Stomach (tissue), 9 donors: ENCODE measurements around the gene IL22RA2. TPM values are rescaled to one million over a fixed set of nuclear protein-coding genes. Genes with fewer than 3 reads are reported as not detected.

Experiments
- DNase-seq, 2 donors: peaks; one replicate each; pipeline versions ENCODE4 v3.0.0 to v3.0.0-alpha.2; 2013 to 2019
- H3K27ac ChIP-seq, 5 donors: fragments of 200-600 bp in 4 of 5; sonication (generic) in 4 of 5; one replicate each; pipeline ENCODE4 v1.5.1; 2013 to 2019; ENCODE audit warnings: mild to moderate bottlenecking in 1 of 5, moderate library complexity in 1 of 5
- H3K27me3 ChIP-seq, 3 donors: fragments of 200-600 bp; sonication (generic); one replicate each; pipeline ENCODE4 v1.5.1; 2017 to 2019; ENCODE audit warnings: mixed run types in 1 of 3
- H3K36me3 ChIP-seq, 4 donors: fragments of 200-600 bp; sonication (generic); 1 replicate in 3 of 4; 2 replicates in 1 of 4; pipeline ENCODE4 v1.5.1; 2016 to 2019
- H3K4me1 ChIP-seq, 4 donors: fragments of 200-600 bp; sonication (generic); one replicate each; pipeline ENCODE4 v1.5.1; 2016 to 2019
- H3K4me3 ChIP-seq, 4 donors: fragments of 200-600 bp; sonication (generic) in 3 of 4; one replicate each; pipeline ENCODE4 v1.5.1; 2016 to 2019; ENCODE audit warnings: mild to moderate bottlenecking in 1 of 4
- H3K9me3 ChIP-seq, 4 donors: fragments of 200-600 bp; sonication (generic); one replicate each; pipeline ENCODE4 v1.5.1; 2016 to 2019
- EP300 ChIP-seq: sonication (generic); formaldehyde crosslinking; IDR thresholded peaks from one replicate; pipeline ENCODE4 v1.6.1; 2017; ENCODE audit warnings: antibody characterized with exemption
- POLR2A ChIP-seq, 4 donors: fragments of 450-650 bp; IDR thresholded peaks; one replicate each; pipeline ENCODE4 v1.6.1; 2016; ENCODE audit warnings: antibody characterized with exemption in 4 of 4, control low read depth in 2 of 4, mild to moderate bottlenecking in 1 of 4, moderate library complexity in 1 of 4
- POLR2AphosphoS5 ChIP-seq, 3 donors: sonication (generic); formaldehyde crosslinking; IDR thresholded peaks; one replicate each; pipeline ENCODE4 v1.6.1; 2016; ENCODE audit warnings: antibody characterized with exemption in 3 of 3
- WGBS, 5 donors: extraction: QIAGEN DNeasy Blood & Tissue Kit in 3 of 5; methylation state at CpG; one replicate each; pipeline versions ENCODE4 v1.1.5 to v1.1.7; 2013 to 2018; 5-methylcytosine and 5-hydroxymethylcytosine counted together
- intact Hi-C: fragments of 100-400 bp; cut with DNase I; formaldehyde crosslinking; loops from one replicate; pipeline ENCODE4 v1.15.1; 2023; ENCODE audit warnings: low total_unique reads
- polyA plus RNA-seq, 3 donors: library from polyadenylated mRNA; stranded (reverse); fragments of 200-250 nt; gene quantifications; one replicate each; pipeline ENCODE4 v1.2.3, GENCODE V29; 2013
- total RNA-seq, 5 donors: library from RNA; depleted of rRNA; stranded (reverse); fragments of >200 nt; gene quantifications; one replicate each; pipeline versions ENCODE4 v1.1.0 to v1.2.3, GENCODE V29; 2014 to 2016
- TF ChIP-seq, protein P1 (sequence below), 7 experiments: fragments of 450-650 bp in 4 of 7; fragments of 200-600 bp in 3 of 7; sonication (generic) in 3 of 7; IDR thresholded peaks; one replicate each; pipeline ENCODE4 v1.5.1; 2016 to 2019; ENCODE audit warnings: antibody characterized with exemption in 7 of 7, control low read depth in 2 of 7, mild to moderate bottlenecking in 1 of 7
- donor health status: healthy with polysubstance abuse.
- donor health status: Bipolar disorder and iron deficiency.
- donor health status: healthy.

The IL22RA2 gene
- total and polyA plus RNA-seq, 8 donors = 0.05 TPM; not detected in 7

DNA sequence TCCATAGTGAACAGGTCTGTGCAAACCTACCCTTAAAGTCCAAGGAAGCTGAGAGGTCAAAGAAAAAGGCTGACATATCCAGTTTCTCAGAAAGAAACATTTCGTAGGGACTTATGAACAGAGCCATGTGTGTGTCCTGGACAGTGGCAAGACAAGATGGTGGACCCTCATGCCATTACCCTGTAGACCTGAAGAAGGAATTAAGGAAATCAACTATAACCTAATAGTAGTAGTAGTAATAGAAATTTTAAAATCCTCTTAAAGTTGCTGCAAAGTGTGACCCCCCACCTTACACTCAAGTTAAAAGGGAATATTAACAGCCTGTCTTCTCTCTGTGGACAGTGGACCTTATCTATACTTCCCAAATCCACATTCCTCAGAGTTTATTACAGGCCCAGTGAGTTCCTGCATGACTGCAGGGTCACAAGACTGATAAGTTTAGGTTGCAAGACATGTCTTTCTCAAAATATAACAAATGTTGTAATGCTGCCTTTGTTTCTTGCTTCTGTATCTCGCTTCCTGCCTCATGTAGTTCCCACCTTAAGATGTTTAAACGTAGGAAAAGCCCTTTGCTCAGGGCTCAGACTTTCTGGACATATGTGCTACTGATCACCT, 10.6 kb downstream of the IL22RA2 start:
- no peak for DNase-seq
- H3K9me3 ChIP-seq = peaks cover 0 to 13% (median 0%) of the 10 kb centered on the region in 4 donors
- peaks cover 0 to 21% (median 0%) of the 10 kb centered on the region in 4 donors for H3K4me1 ChIP-seq
- H3K36me3 ChIP-seq = no peaks in the 10 kb centered on the region
- 78 to 86% (median 82%) methylated on average over 3 of the region's 3 CpGs for WGBS, 5 donors
- intact Hi-C loops = no loop called here
- H3K27me3 ChIP-seq = no peaks in the 10 kb centered on the region
- no peak overlapping the region for H3K27ac ChIP-seq
- TF ChIP-seq POLR2AphosphoS5 (IDR thresholded peaks at IDR 0.05) (no peak), EP300 (no peak), POLR2A (IDR thresholded peaks at IDR 0.05) (no peak)
- TF ChIP-seq, protein P1, sequence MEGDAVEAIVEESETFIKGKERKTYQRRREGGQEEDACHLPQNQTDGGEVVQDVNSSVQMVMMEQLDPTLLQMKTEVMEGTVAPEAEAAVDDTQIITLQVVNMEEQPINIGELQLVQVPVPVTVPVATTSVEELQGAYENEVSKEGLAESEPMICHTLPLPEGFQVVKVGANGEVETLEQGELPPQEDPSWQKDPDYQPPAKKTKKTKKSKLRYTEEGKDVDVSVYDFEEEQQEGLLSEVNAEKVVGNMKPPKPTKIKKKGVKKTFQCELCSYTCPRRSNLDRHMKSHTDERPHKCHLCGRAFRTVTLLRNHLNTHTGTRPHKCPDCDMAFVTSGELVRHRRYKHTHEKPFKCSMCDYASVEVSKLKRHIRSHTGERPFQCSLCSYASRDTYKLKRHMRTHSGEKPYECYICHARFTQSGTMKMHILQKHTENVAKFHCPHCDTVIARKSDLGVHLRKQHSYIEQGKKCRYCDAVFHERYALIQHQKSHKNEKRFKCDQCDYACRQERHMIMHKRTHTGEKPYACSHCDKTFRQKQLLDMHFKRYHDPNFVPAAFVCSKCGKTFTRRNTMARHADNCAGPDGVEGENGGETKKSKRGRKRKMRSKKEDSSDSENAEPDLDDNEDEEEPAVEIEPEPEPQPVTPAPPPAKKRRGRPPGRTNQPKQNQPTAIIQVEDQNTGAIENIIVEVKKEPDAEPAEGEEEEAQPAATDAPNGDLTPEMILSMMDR (IDR thresholded peaks at IDR 0.05) = no peak
- H3K4me3 ChIP-seq = no peak overlapping the region

DNA sequence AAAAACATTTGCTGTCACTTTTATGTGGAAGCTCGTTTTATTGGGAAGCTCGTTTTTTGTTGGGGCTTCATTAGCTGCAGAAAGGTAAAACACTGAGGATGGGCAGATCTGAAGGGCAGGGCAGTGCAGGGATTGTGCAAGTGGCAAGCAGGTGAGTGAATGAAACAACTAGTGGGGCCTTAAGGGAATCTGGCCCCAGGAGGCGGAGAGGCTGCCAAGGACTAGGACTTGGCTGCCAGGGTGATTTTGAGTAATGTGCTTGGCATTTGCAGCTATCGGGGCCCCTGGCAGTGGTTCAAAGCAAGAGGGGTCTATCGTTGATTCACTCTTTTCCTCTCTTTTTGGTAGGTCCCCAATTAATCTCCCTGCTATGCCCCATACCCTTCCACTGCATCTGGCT, 11.5 kb downstream of the IL22RA2 start:
- intact Hi-C loops = no loop called here
- Histone ChIP-seq H3K4me1 (peaks cover 0 to 27% (median 0%) of the 10 kb centered on the region in 4 donors), H3K27ac (no peak overlapping the region), H3K4me3 (no peak overlapping the region), H3K27me3 (no peaks in the 10 kb centered on the region), H3K36me3 (no peaks in the 10 kb centered on the region), H3K9me3 (peaks cover 0 to 13% (median 0%) of the 10 kb centered on the region in 4 donors)
- no peak for DNase-seq
- WGBS, 5 donors = 72 to 87% (median 79%) methylated on average over 5 of the region's 5 CpGs
- TF ChIP-seq EP300 (no peak), POLR2A (IDR thresholded peaks at IDR 0.05) (no peak), POLR2AphosphoS5 (IDR thresholded peaks at IDR 0.05) (no peak)
- TF ChIP-seq, protein P1 (IDR thresholded peaks at IDR 0.05) = no peak

DNA sequence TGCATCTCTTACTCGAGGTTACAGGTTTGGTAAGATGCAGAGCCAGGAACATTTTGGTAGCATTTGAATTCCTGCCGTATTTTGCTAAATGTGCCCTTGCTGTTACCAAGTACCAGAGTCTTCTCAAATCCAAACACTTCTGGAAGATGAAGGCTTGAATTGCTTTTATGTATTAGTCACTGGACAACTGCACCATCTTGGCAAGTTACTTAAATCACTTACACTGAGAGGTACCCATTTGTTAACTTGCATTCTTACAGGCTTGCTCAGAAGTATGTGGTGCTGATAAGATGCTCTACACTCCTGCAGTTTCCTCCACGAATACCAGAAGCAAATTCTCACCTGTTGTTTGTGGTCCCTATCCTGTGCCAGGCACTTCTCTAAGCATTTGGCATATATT, 12.7 kb downstream of the IL22RA2 start:
- intact Hi-C loops = no loop called here
- TF ChIP-seq POLR2AphosphoS5 (IDR thresholded peaks at IDR 0.05) (no peak), EP300 (no peak), POLR2A (IDR thresholded peaks at IDR 0.05) (no peak)
- TF ChIP-seq, protein P1 (IDR thresholded peaks at IDR 0.05) = no peak
- no peaks in the 10 kb centered on the region for H3K36me3 ChIP-seq
- 46 to 63% (median 61%) methylated on average over 3 of the region's 3 CpGs for WGBS, 5 donors
- no peak overlapping the region for H3K27ac ChIP-seq
- H3K27me3 ChIP-seq = no peaks in the 10 kb centered on the region
- H3K9me3 ChIP-seq = peaks cover 0 to 13% (median 0%) of the 10 kb centered on the region in 4 donors
- no peak overlapping the region for H3K4me3 ChIP-seq
- DNase-seq = no peak
- peaks cover 0 to 26% (median 0%) of the 10 kb centered on the region in 4 donors for H3K4me1 ChIP-seq

DNA sequence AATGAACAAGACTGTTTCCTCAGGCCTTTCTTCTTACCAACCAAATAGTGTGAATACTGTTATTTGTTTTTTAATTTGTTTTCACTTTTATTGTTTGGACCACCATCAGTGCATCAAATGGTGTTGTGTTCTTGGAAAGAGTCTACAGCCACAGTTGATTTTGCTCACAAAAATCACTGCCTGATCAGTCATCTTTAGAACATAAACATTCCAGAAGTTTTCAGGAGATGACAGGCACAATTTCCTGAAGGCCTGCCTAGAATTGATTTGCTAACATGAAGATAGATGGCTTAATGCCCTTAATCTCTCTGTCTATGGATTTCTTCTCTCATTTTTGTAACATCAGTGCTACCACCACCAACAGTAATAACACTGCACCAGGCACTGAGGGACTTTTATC, 13.5 kb downstream of the IL22RA2 start:
- intact Hi-C loops = no loop called here
- TF ChIP-seq, protein P1 (IDR thresholded peaks at IDR 0.05) = no peak
- TF ChIP-seq POLR2AphosphoS5 (IDR thresholded peaks at IDR 0.05) = no peak
- no peak for TF ChIP-seq POLR2A (IDR thresholded peaks at IDR 0.05)
- TF ChIP-seq EP300 = no peak
- no peak overlapping the region for H3K4me3 ChIP-seq
- no peak overlapping the region for H3K27ac ChIP-seq
- peaks cover 0 to 13% (median 0%) of the 10 kb centered on the region in 4 donors for H3K9me3 ChIP-seq
- no peaks in the 10 kb centered on the region for H3K27me3 ChIP-seq
- H3K36me3 ChIP-seq = no peaks in the 10 kb centered on the region
- peaks cover 0 to 23% (median 0%) of the 10 kb centered on the region in 4 donors for H3K4me1 ChIP-seq
- no peak for DNase-seq
